ENCODE results near the gene CDH23.

- TF ChIP-seq CTCF (IDR thresholded peaks at IDR 0.05; ENCODE audit: poor library complexity) (no peak), EZH2 (IDR thresholded peaks at IDR 0.05; ENCODE audit: borderline replicate concordance) (no peak), EZH2phosphoT487 (IDR thresholded peaks at IDR 0.05; ENCODE audit: low read depth, severe bottlenecking, unreplicated experiment) (no peak)
Observed at GRCh38 chr10:71638064-71638821, 241.5 kb downstream of the CDH23 start.
